Muscle layer of colon (tissue), 2 donors: ENCODE measurements around the gene TMEM132C.

Experiments used
- H3K27ac ChIP-seq: one replicate; pipeline ENCODE4 v1.7.0; 2013; ENCODE audit warnings: low read depth, mild to moderate bottlenecking, low read length, moderate library complexity
- H3K27me3 ChIP-seq, 2 donors: one replicate each; pipeline ENCODE4 v1.7.0; 2013; ENCODE audit warnings: low read length in 2 of 2, mild to moderate bottlenecking in 2 of 2; ENCODE audit not compliant: insufficient read depth in 2 of 2, control insufficient read depth in 1 of 2
- H3K36me3 ChIP-seq: one replicate; pipeline ENCODE4 v1.7.0; 2013; ENCODE audit warnings: mild to moderate bottlenecking, low read length; ENCODE audit not compliant: insufficient read depth
- H3K4me1 ChIP-seq: one replicate; pipeline ENCODE4 v1.7.0; 2013; ENCODE audit warnings: mild to moderate bottlenecking, low read length; ENCODE audit not compliant: insufficient read depth
- H3K4me3 ChIP-seq, 2 donors: one replicate each; pipeline ENCODE4 v1.7.0; 2013; ENCODE audit warnings: low read length in 2 of 2, low read depth in 1 of 2, mild to moderate bottlenecking in 1 of 2, moderate library complexity in 1 of 2
- H3K9ac ChIP-seq: one replicate; pipeline ENCODE4 v1.7.0; 2013; ENCODE audit warnings: low read length
- H3K9me3 ChIP-seq: one replicate; pipeline ENCODE4 v1.7.0; 2013; ENCODE audit warnings: mild to moderate bottlenecking, low read length
- donor health status: abdominal sarcoma.
- donor health status: Adenocarcinoma of cecum.

Gene TMEM132C

DNA sequence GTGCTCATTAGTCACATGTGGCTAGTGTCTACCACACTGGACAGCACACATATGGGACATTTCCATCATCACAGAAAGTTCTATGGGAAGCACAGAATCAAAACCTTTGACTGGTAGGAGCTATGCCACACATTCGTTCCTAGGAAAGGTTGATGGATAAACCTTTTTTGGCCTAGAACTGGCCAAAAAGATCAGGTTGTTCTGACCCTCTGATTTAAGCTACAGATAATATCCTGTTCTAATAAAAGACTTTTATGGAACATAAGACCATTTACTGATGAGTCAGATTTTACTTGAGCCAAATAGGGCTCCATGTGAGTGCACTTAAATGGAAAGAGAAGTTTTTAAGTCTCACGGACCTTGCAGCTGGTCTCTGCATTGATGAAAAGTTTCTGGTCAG is 413.6 kb downstream of the TMEM132C start:
- Histone ChIP-seq H3K4me1 (no peaks in the 10 kb centered on the region), H3K36me3 (no peaks in the 10 kb centered on the region), H3K27me3 (no peaks in the 10 kb centered on the region), H3K9me3 (no peaks in the 10 kb centered on the region), H3K27ac (no peak overlapping the region), H3K4me3 (no peak overlapping the region), H3K9ac (no peak overlapping the region)

GRCh38 chr12:128682548-128683275 is 415.7 kb downstream of the TMEM132C start:
- H3K9ac ChIP-seq = no peak overlapping the region
- no peak overlapping the region for H3K27ac ChIP-seq
- no peaks in the 10 kb centered on the region for H3K36me3 ChIP-seq

GRCh38 chr12:128684352-128684751 is 417.4 kb downstream of the TMEM132C start:
- no peaks in the 10 kb centered on the region for H3K9me3 ChIP-seq
- no peak overlapping the region for H3K27ac ChIP-seq
- H3K4me1 ChIP-seq = no peaks in the 10 kb centered on the region

More at GRCh38 chr12:128682548-128683275, 415.7 kb downstream of the TMEM132C start:
- Histone ChIP-seq H3K4me3 (no peak overlapping the region), H3K4me1 (no peaks in the 10 kb centered on the region), H3K27me3 (no peaks in the 10 kb centered on the region), H3K9me3 (no peaks in the 10 kb centered on the region)

GRCh38 chr12:128685903-128686475 is 419.0 kb downstream of the TMEM132C start:
- no peak overlapping the region for H3K9ac ChIP-seq
- H3K9me3 ChIP-seq = no peaks in the 10 kb centered on the region
- H3K27me3 ChIP-seq = no peaks in the 10 kb centered on the region
- H3K4me1 ChIP-seq = no peaks in the 10 kb centered on the region
- H3K4me3 ChIP-seq = no peak overlapping the region
- no peaks in the 10 kb centered on the region for H3K36me3 ChIP-seq
- no peak overlapping the region for H3K27ac ChIP-seq

More at GRCh38 chr12:128684352-128684751, 417.4 kb downstream of the TMEM132C start:
- Histone ChIP-seq H3K4me3 (no peak overlapping the region), H3K36me3 (no peaks in the 10 kb centered on the region), H3K9ac (no peak overlapping the region), H3K27me3 (no peaks in the 10 kb centered on the region)

DNA sequence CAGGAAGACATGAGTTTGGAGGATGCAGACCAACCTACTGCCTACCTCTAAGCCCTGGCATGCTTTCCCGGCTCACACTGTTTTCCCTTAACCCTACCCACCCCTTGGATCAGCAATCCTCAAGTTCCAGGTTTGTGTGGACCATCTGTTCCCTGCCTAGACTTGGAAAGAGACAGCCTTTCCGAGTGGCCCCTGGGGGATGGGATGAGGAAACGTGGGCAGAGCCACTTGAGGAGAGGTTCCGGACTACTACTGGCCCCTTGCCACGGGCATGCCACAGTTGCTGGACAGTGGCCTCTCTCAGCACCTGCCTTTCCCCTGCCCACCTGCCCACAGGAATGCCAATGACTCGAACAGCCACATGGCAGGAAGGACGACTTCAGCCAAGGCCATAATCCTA is 420.9 kb downstream of the TMEM132C start:
- Histone ChIP-seq H3K4me3 (no peak overlapping the region), H3K9me3 (no peaks in the 10 kb centered on the region), H3K9ac (no peak overlapping the region), H3K4me1 (no peaks in the 10 kb centered on the region), H3K36me3 (no peaks in the 10 kb centered on the region), H3K27ac (no peak overlapping the region), H3K27me3 (no peaks in the 10 kb centered on the region)

DNA sequence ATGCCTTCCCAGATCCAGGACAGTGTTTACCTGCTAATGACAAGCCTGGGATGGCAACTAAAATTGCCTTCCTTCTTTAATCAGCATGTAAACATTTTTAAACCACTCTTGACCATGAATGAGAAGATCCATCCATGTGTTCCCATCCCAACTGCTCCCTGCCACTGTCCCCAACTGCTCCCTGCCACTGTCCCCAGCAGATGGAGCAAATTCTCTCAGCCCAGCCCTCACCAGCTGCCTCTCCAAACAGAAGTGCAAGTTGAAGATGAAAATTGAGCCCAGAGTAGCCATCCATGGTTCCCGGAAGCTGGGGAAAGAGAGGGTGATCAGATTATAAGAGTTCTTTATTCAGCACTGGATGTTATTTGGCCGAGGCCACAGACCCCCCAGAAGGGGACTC is 423.7 kb downstream of the TMEM132C start:
- no peaks in the 10 kb centered on the region for H3K4me1 ChIP-seq
- no peak overlapping the region for H3K4me3 ChIP-seq
- no peaks in the 10 kb centered on the region for H3K9me3 ChIP-seq

DNA sequence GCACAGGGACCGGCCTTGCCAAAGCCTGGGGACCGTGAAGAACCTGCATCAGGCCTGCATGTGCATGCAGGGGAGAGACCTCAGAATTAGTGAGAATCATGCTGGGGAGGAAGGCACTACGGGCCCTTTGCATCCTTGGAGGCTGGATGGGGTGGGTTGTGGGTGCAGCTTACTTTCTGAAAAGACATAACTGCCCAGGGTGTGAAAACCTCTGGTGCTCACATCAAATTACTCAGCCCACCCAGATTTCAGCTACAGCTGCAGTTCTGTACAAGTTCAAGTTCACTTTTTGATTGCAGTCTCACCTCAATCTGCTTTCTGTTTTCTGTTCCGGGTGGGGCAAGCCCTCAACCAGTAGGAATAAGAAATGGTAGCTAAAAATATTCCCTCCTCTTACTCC is 426.1 kb downstream of the TMEM132C start:
- Histone ChIP-seq H3K27ac (no peak overlapping the region), H3K9me3 (no peaks in the 10 kb centered on the region), H3K4me3 (no peak overlapping the region), H3K4me1 (no peaks in the 10 kb centered on the region), H3K27me3 (no peaks in the 10 kb centered on the region), H3K36me3 (no peaks in the 10 kb centered on the region), H3K9ac (no peak overlapping the region)

More for the DNA sequence above, 423.7 kb downstream of the TMEM132C start:
- Histone ChIP-seq H3K27me3 (no peaks in the 10 kb centered on the region), H3K27ac (no peak overlapping the region), H3K9ac (no peak overlapping the region), H3K36me3 (no peaks in the 10 kb centered on the region)

DNA sequence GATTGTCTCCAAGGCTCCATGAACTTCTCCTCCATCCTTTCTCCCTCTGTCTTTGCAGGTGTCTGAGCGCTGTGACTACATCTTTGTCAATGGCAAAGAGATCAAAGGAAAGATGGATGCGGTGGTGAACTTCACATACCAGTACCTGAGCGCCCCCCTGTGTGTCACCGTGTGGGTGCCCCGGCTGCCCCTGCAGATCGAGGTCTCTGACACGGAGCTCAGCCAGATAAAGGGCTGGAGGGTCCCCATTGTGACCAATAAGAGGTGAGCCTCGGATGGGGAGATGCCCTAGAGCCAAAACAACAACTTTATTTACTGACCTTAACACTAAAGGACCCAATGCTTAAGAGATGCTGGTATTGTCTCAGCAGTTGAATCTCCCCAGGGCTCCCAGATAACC is 426.8 kb downstream of the TMEM132C start:
- no peak overlapping the region for H3K4me3 ChIP-seq

DNA sequence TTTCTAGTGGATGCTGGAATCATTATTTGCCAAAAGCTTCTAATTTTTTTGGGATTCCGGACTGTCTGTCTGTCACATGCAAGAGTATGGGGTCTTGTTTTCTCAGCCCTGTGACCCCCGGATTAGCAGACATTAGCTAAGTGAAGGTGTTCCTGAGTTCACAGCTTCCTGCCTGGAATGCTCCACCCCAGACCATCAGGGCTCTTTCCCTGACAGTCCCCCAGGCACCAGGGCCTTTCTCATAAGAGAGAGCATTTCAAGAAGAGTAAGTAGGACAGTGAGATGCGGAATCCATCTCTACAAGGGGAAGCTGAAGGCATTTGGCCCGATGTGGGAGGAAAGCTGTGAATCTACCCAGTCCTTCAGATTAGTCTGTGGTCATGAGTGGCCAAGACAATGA is 427.5 kb downstream of the TMEM132C start:
- Histone ChIP-seq H3K4me3 (no peak overlapping the region), H3K9ac (no peak overlapping the region), H3K36me3 (no peaks in the 10 kb centered on the region), H3K27ac (no peak overlapping the region), H3K27me3 (no peaks in the 10 kb centered on the region), H3K4me1 (no peaks in the 10 kb centered on the region), H3K9me3 (no peaks in the 10 kb centered on the region)

More for the DNA sequence above, 426.8 kb downstream of the TMEM132C start:
- H3K27ac ChIP-seq = no peak overlapping the region
- no peaks in the 10 kb centered on the region for H3K36me3 ChIP-seq
- H3K9ac ChIP-seq = no peak overlapping the region
- H3K27me3 ChIP-seq = no peaks in the 10 kb centered on the region
- H3K4me1 ChIP-seq = no peaks in the 10 kb centered on the region
- no peaks in the 10 kb centered on the region for H3K9me3 ChIP-seq

DNA sequence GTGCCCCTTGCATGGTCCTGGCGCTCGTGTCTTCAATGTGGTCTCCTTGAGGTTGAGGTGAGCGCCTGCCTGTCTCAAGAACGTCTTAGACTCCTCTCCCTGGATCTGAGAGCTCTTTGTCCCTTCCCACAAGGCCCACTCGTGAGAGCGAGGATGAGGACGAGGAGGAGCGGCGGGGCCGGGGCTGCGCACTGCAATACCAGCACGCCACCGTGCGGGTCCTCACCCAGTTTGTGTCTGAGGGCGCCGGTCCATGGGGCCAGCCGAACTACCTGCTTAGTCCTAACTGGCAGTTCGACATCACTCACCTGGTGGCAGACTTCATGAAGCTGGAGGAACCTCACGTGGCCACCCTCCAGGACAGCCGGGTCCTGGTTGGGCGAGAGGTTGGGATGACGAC is 428.7 kb downstream of the TMEM132C start:
- Histone ChIP-seq H3K36me3 (no peaks in the 10 kb centered on the region), H3K27me3 (no peaks in the 10 kb centered on the region), H3K4me1 (no peaks in the 10 kb centered on the region), H3K9ac (no peak overlapping the region), H3K9me3 (no peaks in the 10 kb centered on the region), H3K27ac (no peak overlapping the region), H3K4me3 (no peak overlapping the region)

GRCh38 chr12:128698301-128698972 is 431.5 kb downstream of the TMEM132C start:
- H3K9me3 ChIP-seq = no peaks in the 10 kb centered on the region
- no peak overlapping the region for H3K27ac ChIP-seq
- H3K9ac ChIP-seq = no peak overlapping the region
- H3K4me1 ChIP-seq = no peaks in the 10 kb centered on the region
- no peak overlapping the region for H3K4me3 ChIP-seq
- H3K27me3 ChIP-seq = no peaks in the 10 kb centered on the region
- no peaks in the 10 kb centered on the region for H3K36me3 ChIP-seq
